ENCODE results near the gene IRF7. TPM values are rescaled to one million over a fixed set of nuclear protein-coding genes. Genes with fewer than 3 reads are reported as not detected.
A peak's percentile ranks its signal among the peaks of the same experiment; 100 is the strongest.

IRF7 gene
- total and polyA plus RNA-seq, 2 of the 4 experiments (the other 2 are of a cell fraction): 1.6 to 4.5 TPM

GRCh38 chr11:635945-636510, 20.3 kb upstream of the IRF7 start:
- H3K27me3 ChIP-seq (ENCODE audit: control insufficient read depth, insufficient read depth, low read length): peaks cover 16% of the 10 kb centered on the region; the same call in 1 of the 2 replicates

More at GRCh38 chr11:635945-636510, 20.3 kb upstream of the IRF7 start:
- H3K79me1 ChIP-seq (ENCODE audit: low read depth in 1 of 2, low read length in 2 of 2): no peaks in the 10 kb centered on the region
- 64% methylated on average over 13 of the region's 22 CpGs; no CpG with 5 or more reads in 1 of the 2 experiments for WGBS, 2 experiments (ENCODE audit: extremely low coverage in 2 of 2, insufficient read length in 1 of 2)
- no peak overlapping the region for H3K4me3 ChIP-seq (ENCODE audit: insufficient read depth, low read depth, low read length)
- no peak overlapping the region for H2BK120ac ChIP-seq (ENCODE audit: low read depth, low read length)
- no peak overlapping the region for H2BK20ac ChIP-seq (ENCODE audit: low read depth, low read length)
- no peak overlapping the region for H4K91ac ChIP-seq (ENCODE audit: insufficient read depth, low read depth, low read length)
- TF ChIP-seq BHLHE40 (IDR thresholded peaks at IDR 0.05; ENCODE audit: low read depth, low read length) (no peak), ELK1 (IDR thresholded peaks at IDR 0.05; ENCODE audit: borderline replicate concordance, low read depth, low read length) (no peak), MAFK (IDR thresholded peaks at IDR 0.05; ENCODE audit: low read depth, low read length) (no peak), CHD1 (IDR thresholded peaks at IDR 0.05; ENCODE audit: low read depth, low read length) (no peak), CEBPB (IDR thresholded peaks at IDR 0.05; ENCODE audit: low read depth, low read length) (no peak), POLR2A (IDR thresholded peaks at IDR 0.05; ENCODE audit: low read depth, low read length) (no peak), FOS (IDR thresholded peaks at IDR 0.05; ENCODE audit: low read depth, low read length) (no peak), MAZ (IDR thresholded peaks at IDR 0.05; ENCODE audit: borderline replicate concordance, low read depth, low read length) (no peak), USF2 (IDR thresholded peaks at IDR 0.05; ENCODE audit: low read depth, low read length) (no peak), RAD21 (IDR thresholded peaks at IDR 0.05; ENCODE audit: low read length) (no peak), RFX5 (IDR thresholded peaks at IDR 0.05; ENCODE audit: low read depth, low read length) (no peak), RCOR1 (IDR thresholded peaks at IDR 0.05; ENCODE audit: insufficient replicate concordance, low read length) (no peak), NFE2L2 (IDR thresholded peaks at IDR 0.05; ENCODE audit: low read depth, low read length) (no peak), SMC3 (IDR thresholded peaks at IDR 0.05; ENCODE audit: low read depth, low read length) (no peak), CTCF (conservative IDR thresholded peaks at IDR 0.05; ENCODE audit: low read depth, low read length) (no peak), MXI1 (IDR thresholded peaks at IDR 0.05; ENCODE audit: borderline replicate concordance, low read depth, low read length) (no peak)
- no peaks in the 10 kb centered on the region for H3K9me1 ChIP-seq (ENCODE audit: insufficient read depth, low read length)
- H2AK9ac ChIP-seq (replicated peaks; ENCODE audit: low read depth, low read length, poor library complexity): peak overlapping the region; percentile 42
- in situ Hi-C loops (cut with MboI; ENCODE audit: low sequenced_read_pairs): no loop called here
- H4K8ac ChIP-seq (ENCODE audit: low read depth in 2 of 2, low read length in 2 of 2): no peak overlapping the region
- H3K9me3 ChIP-seq (ENCODE audit: control insufficient read depth, insufficient read depth, low read length): no peaks in the 10 kb centered on the region
- dilution Hi-C loops (cut with HindIII; ENCODE audit: low sequenced_read_pairs, unreplicated experiment): no loop called here
- peaks cover 38% of the 10 kb centered on the region for H4K20me1 ChIP-seq (ENCODE audit: insufficient read depth, low read length)
- H3K9ac ChIP-seq (ENCODE audit: low read depth, low read length): no peak overlapping the region
- H3K14ac ChIP-seq (replicated peaks; ENCODE audit: low read depth, low read length): no peak overlapping the region
- intact Hi-C loops (cut with micrococcal nuclease): no loop called here
- H3K4ac ChIP-seq (ENCODE audit: low read depth, low read length): no peak overlapping the region
- H2AFZ ChIP-seq (replicated peaks; ENCODE audit: low read length, poor library complexity): no peak overlapping the region
- no peak overlapping the region for H3K4me2 ChIP-seq (ENCODE audit: low read depth, low read length)
- no peak overlapping the region for H3K23ac ChIP-seq (ENCODE audit: low read depth, low read length)
- H2BK15ac ChIP-seq (ENCODE audit: low read depth, low read length): no peak overlapping the region
- peaks cover 10% of the 10 kb centered on the region; the same call in 1 of the 2 replicates for H3K4me1 ChIP-seq (ENCODE audit: control insufficient read depth, insufficient read depth, low read length)
- POLR2A ChIA-PET (ENCODE audit: unreplicated experiment): no interaction called here
- no peak overlapping the region for H3K27ac ChIP-seq (ENCODE audit: insufficient read depth, low read length)
- DNase-seq: no peak
- no peak overlapping the region for H4K5ac ChIP-seq (ENCODE audit: low read depth, low read length)
- no peak overlapping the region for H3K18ac ChIP-seq (ENCODE audit: low read depth, low read length)
- CTCF ChIA-PET: no interaction called here
- no TSS peak for BruUV-seq (replicated peaks)
- H3K36me3 ChIP-seq (ENCODE audit: control insufficient read depth, insufficient read depth, low read length): peaks cover 4% of the 10 kb centered on the region
- no peak overlapping the region for H3K56ac ChIP-seq (ENCODE audit: extremely low read depth, insufficient read depth, low read length)
- H2BK5ac ChIP-seq (ENCODE audit: low read depth, low read length, poor library complexity, severe bottlenecking): no peak overlapping the region
- no peak for ATAC-seq (ENCODE audit: low read depth)
- no peak overlapping the region for H2AK5ac ChIP-seq (ENCODE audit: low read depth, low read length)
